Cardiac muscle cell (in vitro differentiated cells and primary cell): ENCODE data around the gene PLCXD3. TPM values are rescaled to one million over a fixed set of nuclear protein-coding genes. Genes with fewer than 3 reads are reported as not detected.

Source experiments
- DNase-seq, 2 donors: peaks; one replicate each; pipeline versions ENCODE4 v3.0.0 to v3.0.0-alpha.2; 2010 to 2017; ENCODE audit warnings: low read depth in 1 of 2, low spot score in 1 of 2
- H3K27ac ChIP-seq: fragments of 200-600 bp; sonication (generic); 2 replicates; pipeline ENCODE4 v1.5.1; 2016
- H3K27me3 ChIP-seq: fragments of 200-600 bp; sonication (generic); 2 replicates; pipeline ENCODE4 v1.6.0; 2016; ENCODE audit warnings: control low read depth
- H3K36me3 ChIP-seq: fragments of 200-600 bp; sonication (generic); 2 replicates; pipeline ENCODE4 v1.5.1; 2016; ENCODE audit warnings: control low read depth
- H3K4me1 ChIP-seq: fragments of 200-600 bp; sonication (generic); 2 replicates; pipeline ENCODE4 v1.8.1; 2017; ENCODE audit warnings: low read depth, mild to moderate bottlenecking, mixed run types
- H3K4me3 ChIP-seq: fragments of 200-600 bp; sonication (generic); 2 replicates; pipeline ENCODE4 v1.5.1; 2016; ENCODE audit warnings: mild to moderate bottlenecking
- H3K9me3 ChIP-seq: fragments of 200-600 bp; sonication (generic); 2 replicates; pipeline ENCODE4 v1.5.1; 2017; ENCODE audit warnings: low read depth, mild to moderate bottlenecking, control low read depth
- polyA plus RNA-seq: library from polyadenylated mRNA; unstranded; fragments of >200 nt; fragmentation: Nextera tagmentation; extraction: Ambion mirVana; gene quantifications from 2 replicates; pipeline ENCODE4 v1.2.1, GENCODE V29; 2016
- total RNA-seq: library from RNA; depleted of rRNA; stranded (reverse); fragments of >200 nt; gene quantifications from 2 replicates; pipeline ENCODE4 v1.2.3, GENCODE V29; 2016
- TF ChIP-seq, protein P1 (sequence below): IDR thresholded peaks from 2 replicates; pipeline ENCODE4 v1.5.1; 2012; ENCODE audit warnings: low read depth, mild to moderate bottlenecking, low read length

PLCXD3 gene
- total and polyA plus RNA-seq, 2 experiments from 2014 or later: 7.9 to 58.6 TPM

DNA sequence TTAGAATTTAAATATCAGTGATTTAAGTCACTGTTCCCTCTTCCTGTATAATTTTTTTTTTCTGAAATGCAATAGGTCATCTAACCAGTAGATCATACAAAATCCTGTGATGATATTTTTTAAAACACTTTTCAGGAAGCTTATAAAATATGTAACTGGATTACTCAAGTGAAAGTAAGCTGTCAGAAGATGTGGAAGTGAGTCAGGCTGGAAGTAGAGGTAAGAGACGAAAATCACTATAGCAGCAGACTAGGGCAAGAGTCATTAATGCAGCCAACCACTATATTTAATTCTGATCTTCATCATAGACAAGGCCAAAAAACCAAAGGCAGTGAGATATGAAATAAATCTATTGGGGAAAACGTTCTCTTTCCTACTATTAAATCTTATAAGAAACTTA is 231.4 kb downstream of the PLCXD3 start:
- H3K4me1 ChIP-seq: no peaks in the 10 kb centered on the region
- H3K9me3 ChIP-seq: no peaks in the 10 kb centered on the region
- H3K27me3 ChIP-seq: no peaks in the 10 kb centered on the region
- H3K4me3 ChIP-seq: no peak overlapping the region
- peak in 1 of 2 donors; percentile 12 for DNase-seq
- H3K36me3 ChIP-seq: no peaks in the 10 kb centered on the region
- H3K27ac ChIP-seq: no peak overlapping the region
- TF ChIP-seq, protein P1, sequence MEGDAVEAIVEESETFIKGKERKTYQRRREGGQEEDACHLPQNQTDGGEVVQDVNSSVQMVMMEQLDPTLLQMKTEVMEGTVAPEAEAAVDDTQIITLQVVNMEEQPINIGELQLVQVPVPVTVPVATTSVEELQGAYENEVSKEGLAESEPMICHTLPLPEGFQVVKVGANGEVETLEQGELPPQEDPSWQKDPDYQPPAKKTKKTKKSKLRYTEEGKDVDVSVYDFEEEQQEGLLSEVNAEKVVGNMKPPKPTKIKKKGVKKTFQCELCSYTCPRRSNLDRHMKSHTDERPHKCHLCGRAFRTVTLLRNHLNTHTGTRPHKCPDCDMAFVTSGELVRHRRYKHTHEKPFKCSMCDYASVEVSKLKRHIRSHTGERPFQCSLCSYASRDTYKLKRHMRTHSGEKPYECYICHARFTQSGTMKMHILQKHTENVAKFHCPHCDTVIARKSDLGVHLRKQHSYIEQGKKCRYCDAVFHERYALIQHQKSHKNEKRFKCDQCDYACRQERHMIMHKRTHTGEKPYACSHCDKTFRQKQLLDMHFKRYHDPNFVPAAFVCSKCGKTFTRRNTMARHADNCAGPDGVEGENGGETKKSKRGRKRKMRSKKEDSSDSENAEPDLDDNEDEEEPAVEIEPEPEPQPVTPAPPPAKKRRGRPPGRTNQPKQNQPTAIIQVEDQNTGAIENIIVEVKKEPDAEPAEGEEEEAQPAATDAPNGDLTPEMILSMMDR: no peak

DNA sequence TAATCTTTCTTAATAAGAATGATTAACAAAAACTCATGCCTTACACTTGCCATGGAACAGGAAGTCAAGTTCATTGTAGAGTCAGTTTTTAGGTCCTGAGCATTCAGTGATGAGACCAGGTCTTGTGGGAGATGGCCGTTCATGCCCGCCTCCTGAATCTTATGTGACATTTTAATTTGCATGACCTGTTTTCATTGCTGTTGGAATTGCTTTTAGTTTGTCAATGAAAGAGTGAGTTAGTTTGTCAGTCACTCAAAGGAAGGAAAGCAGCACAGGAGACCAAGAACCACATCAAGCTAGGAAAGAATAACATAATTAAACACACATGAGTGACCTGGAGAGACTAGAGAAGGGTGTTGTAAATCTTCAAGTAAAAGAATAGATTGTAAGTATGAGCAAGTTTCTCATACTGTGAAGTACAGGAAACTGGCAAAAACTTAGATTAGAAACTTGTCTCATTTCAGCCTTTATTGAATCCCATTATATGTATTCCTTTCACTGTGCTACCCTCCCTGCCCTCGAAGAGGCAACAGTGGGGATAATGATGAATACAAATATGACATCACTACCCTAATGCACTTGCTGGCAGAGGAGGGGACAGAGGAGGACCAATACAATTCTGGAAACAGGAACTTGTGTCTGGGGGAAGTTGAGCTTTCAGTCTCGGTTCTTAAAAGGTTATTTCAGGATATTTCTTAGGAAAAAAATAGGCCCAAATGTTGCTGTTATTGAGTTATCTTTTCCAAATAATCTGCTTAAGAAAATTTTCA is 232.7 kb downstream of the PLCXD3 start:
- H3K27ac ChIP-seq: no peak overlapping the region
- no peaks in the 10 kb centered on the region for H3K9me3 ChIP-seq
- TF ChIP-seq, protein P1: no peak
- H3K36me3 ChIP-seq: no peaks in the 10 kb centered on the region
- H3K27me3 ChIP-seq: no peaks in the 10 kb centered on the region
- no peak overlapping the region for H3K4me3 ChIP-seq
- DNase-seq: no peak
- no peaks in the 10 kb centered on the region for H3K4me1 ChIP-seq

DNA sequence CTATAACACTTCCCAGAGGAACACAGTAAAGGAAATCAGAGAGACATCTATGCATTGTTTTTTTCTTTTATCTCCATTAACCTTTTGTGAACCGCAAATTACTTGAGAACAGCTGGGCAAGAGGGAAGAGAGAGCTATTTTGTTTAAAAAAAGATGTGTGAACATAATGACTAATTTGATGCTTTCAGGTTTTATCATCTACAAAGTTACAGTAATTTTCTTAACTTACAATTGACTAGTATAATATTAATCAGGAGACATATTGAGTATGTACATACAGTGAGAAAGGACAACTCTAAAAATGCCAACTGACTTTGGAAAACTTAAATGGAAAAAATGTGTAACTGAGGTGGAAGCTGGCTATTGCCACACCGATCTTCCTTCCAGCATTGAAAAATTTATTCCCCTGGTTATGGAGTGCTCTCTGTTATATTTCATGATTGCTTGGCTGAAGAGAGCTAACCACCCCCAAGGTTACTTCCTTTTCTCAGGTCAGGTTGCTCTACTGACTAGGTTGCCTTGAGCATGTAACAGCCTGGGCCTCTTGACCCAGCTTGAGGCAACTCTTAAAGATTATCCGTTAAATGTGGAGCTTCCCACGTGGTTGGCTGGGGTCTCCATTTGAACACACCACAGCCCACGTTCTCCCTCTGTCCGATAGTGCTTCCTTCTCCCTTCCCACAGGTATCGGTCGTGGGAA is 234.4 kb downstream of the PLCXD3 start:
- DNase-seq: no peak
- TF ChIP-seq, protein P1: no peak
- Histone ChIP-seq H3K4me3 (no peak overlapping the region), H3K27me3 (no peaks in the 10 kb centered on the region), H3K36me3 (no peaks in the 10 kb centered on the region), H3K4me1 (peaks cover 2% of the 10 kb centered on the region), H3K27ac (no peak overlapping the region), H3K9me3 (no peaks in the 10 kb centered on the region)

DNA sequence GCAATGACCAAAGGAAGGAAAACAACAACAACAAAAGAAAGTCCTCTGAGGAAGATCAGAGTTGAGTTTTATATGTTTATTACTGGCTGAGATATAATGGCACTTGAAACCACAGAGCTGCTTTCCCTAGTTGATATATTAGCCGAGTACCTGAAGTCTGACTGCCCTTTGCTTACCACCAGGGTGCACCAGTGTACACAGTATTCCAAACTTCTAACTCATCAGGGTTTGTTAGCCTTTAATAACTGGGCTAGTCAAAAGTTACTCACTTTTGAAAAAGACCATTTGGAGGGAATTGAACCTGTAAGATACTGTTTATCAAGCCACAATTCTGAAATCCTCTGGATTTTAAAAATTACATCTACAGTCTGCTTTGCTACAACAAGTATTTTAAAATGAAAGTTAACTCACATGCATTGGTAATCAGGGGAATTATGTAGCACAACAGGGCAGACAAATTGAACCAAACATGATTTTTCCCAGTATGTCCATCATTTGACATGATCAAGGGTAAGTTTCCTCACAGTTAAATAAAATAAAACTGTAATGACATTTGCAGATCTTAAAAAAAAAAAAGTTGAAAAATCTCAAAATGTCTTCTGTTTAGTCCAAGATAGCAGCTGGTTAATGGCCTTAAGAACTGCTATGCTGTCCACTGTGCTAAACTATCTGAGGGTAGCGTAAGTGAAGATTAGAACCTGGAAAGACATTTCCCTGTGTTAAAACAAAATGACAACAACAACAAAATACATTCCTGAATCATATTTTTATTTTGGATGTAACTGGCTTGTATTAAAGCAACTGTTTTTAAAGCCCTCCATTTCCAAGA is 239.8 kb downstream of the PLCXD3 start:
- TF ChIP-seq, protein P1: peak; percentile 85
- Histone ChIP-seq H3K27ac (no peak overlapping the region), H3K4me1 (peaks cover 11% of the 10 kb centered on the region), H3K36me3 (no peaks in the 10 kb centered on the region), H3K27me3 (no peaks in the 10 kb centered on the region), H3K9me3 (no peaks in the 10 kb centered on the region), H3K4me3 (no peak overlapping the region)
- DNase-seq: peak; percentile 70 to 91

DNA sequence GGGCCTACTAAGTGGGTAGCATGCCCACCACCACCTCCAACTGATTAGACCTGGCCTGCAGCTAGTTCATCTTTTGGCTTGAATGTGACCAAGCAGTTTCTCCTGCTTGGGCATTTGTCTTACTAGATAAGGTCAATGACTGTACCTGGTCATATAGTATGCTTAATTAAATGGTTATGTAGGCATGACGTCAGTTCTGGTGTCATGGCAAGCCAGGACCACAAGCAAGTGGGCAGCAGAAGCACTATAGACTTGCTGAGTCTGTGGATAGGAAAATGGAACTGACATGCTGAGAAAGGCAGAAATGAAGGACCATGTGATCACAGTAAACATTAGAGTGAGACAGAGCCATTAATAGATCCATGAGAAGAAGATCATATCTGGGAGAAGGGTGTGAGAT is 241.5 kb downstream of the PLCXD3 start:
- no peak overlapping the region for H3K4me3 ChIP-seq
- TF ChIP-seq, protein P1: no peak
- DNase-seq: no peak
- no peaks in the 10 kb centered on the region for H3K27me3 ChIP-seq
- no peak overlapping the region for H3K27ac ChIP-seq
- H3K9me3 ChIP-seq: no peaks in the 10 kb centered on the region
- peaks cover 14% of the 10 kb centered on the region for H3K4me1 ChIP-seq
- no peaks in the 10 kb centered on the region for H3K36me3 ChIP-seq
